IMR-90 (cell line): ENCODE data around the gene CHCHD4.
"Not testable (repeated sequence)": the region's sequence is repeated elsewhere in the genome, so short reads cannot be mapped to it uniquely, and the experiment has no call there.

ENCODE experiments used
- BHLHE40 ChIP-seq: fragments of 150-350 bp; IDR thresholded peaks from 2 replicates; pipeline ENCODE4 v1.6.1; 2016; ENCODE audit warnings: mild to moderate bottlenecking, low read depth, low read length
- CEBPB ChIP-seq: IDR thresholded peaks from 2 replicates; pipeline ENCODE4 v1.6.1; 2012; ENCODE audit warnings: low read depth, low read length, improper control_type of control experiment
- ELK1 ChIP-seq: fragments of 150-350 bp; IDR thresholded peaks from 2 replicates; pipeline ENCODE4 v1.6.1; 2016; ENCODE audit warnings: low read depth, mild to moderate bottlenecking, low read length, moderate library complexity, borderline replicate concordance
- FOS ChIP-seq: fragments of 150-350 bp; IDR thresholded peaks from 2 replicates; pipeline ENCODE4 v1.6.1; 2016; ENCODE audit warnings: low read depth, low read length
- MAFK ChIP-seq: IDR thresholded peaks from 2 replicates; pipeline ENCODE4 v1.6.1; 2012; ENCODE audit warnings: low read depth, low read length, improper control_type of control experiment
- MAZ ChIP-seq: IDR thresholded peaks from 2 replicates; pipeline ENCODE4 v1.6.1; 2012; ENCODE audit warnings: low read depth, mild to moderate bottlenecking, low read length, improper control_type of control experiment, moderate library complexity, borderline replicate concordance
- POLR2A ChIP-seq: IDR thresholded peaks from 2 replicates; pipeline ENCODE4 v1.6.1; 2012; ENCODE audit warnings: mild to moderate bottlenecking, low read depth, low read length
- RCOR1 ChIP-seq: IDR thresholded peaks from 2 replicates; pipeline ENCODE4 v1.6.1; 2012; ENCODE audit warnings: mild to moderate bottlenecking, low read length, improper control_type of control experiment; ENCODE audit not compliant: insufficient replicate concordance
- SMC3 ChIP-seq: fragments of 150-350 bp; IDR thresholded peaks from 2 replicates; pipeline ENCODE4 v1.6.1; 2016; ENCODE audit warnings: low read depth, mild to moderate bottlenecking, antibody characterized with exemption, low read length, moderate library complexity
- TF ChIP-seq, protein P1 (sequence below): conservative IDR thresholded peaks from 2 replicates; pipeline ENCODE4 v1.5.1; 2012; ENCODE audit warnings: mild to moderate bottlenecking, low read depth, low read length, improper control_type of control experiment
- TF ChIP-seq, protein P2 (sequence below): fragments of 150-350 bp; IDR thresholded peaks from 2 replicates; pipeline ENCODE4 v1.6.1; 2017; ENCODE audit warnings: mild to moderate bottlenecking, antibody characterized with exemption, low read length, low read depth

GRCh38 chr3:14091959-14092358 lies 32.7 kb downstream of the CHCHD4 start:
- TF ChIP-seq, protein P1, sequence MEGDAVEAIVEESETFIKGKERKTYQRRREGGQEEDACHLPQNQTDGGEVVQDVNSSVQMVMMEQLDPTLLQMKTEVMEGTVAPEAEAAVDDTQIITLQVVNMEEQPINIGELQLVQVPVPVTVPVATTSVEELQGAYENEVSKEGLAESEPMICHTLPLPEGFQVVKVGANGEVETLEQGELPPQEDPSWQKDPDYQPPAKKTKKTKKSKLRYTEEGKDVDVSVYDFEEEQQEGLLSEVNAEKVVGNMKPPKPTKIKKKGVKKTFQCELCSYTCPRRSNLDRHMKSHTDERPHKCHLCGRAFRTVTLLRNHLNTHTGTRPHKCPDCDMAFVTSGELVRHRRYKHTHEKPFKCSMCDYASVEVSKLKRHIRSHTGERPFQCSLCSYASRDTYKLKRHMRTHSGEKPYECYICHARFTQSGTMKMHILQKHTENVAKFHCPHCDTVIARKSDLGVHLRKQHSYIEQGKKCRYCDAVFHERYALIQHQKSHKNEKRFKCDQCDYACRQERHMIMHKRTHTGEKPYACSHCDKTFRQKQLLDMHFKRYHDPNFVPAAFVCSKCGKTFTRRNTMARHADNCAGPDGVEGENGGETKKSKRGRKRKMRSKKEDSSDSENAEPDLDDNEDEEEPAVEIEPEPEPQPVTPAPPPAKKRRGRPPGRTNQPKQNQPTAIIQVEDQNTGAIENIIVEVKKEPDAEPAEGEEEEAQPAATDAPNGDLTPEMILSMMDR, result not testable (repeated sequence)
- not testable (repeated sequence) for TF ChIP-seq MAZ, CEBPB, POLR2A, SMC3, ELK1, BHLHE40, MAFK, FOS, RCOR1
- TF ChIP-seq, protein P2, sequence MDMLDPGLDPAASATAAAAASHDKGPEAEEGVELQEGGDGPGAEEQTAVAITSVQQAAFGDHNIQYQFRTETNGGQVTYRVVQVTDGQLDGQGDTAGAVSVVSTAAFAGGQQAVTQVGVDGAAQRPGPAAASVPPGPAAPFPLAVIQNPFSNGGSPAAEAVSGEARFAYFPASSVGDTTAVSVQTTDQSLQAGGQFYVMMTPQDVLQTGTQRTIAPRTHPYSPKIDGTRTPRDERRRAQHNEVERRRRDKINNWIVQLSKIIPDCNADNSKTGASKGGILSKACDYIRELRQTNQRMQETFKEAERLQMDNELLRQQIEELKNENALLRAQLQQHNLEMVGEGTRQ, result not testable (repeated sequence)
